Hepatocyte (in vitro differentiated cells): ENCODE measurements around the gene URAD.

Source experiments
- CTCF ChIP-seq: fragments of 200-600 bp; sonication (generic); IDR thresholded peaks from 2 replicates; pipeline ENCODE4 v1.5.1; 2016; ENCODE audit warnings: antibody characterized with exemption, mild to moderate bottlenecking; ENCODE audit not compliant: poor library complexity
- EZH2 ChIP-seq: fragments of 200-600 bp; sonication (generic); IDR thresholded peaks from 2 replicates; pipeline ENCODE4 v1.6.1; 2016; ENCODE audit warnings: antibody characterized with exemption, mild to moderate bottlenecking, borderline replicate concordance
- EZH2phosphoT487 ChIP-seq: fragments of 200-600 bp; sonication (generic); IDR thresholded peaks from one replicate; pipeline ENCODE4 v1.6.1; 2018; ENCODE audit warnings: antibody characterized with exemption, mild to moderate bottlenecking, low read depth, moderate library complexity; ENCODE audit not compliant: unreplicated experiment, severe bottlenecking

- TF ChIP-seq CTCF: no peak
- no peak for TF ChIP-seq EZH2phosphoT487
- TF ChIP-seq EZH2: no peak
Measured at GRCh38 chr13:27964741-27965323, 23.7 kb downstream of the URAD start.
